GM12874 (cell line): Measurements from ENCODE around the gene ACAN.

Experiments used
- TF ChIP-seq, protein P1 (sequence below): IDR thresholded peaks from 2 replicates; pipeline ENCODE4 v1.5.1; 2011; ENCODE audit warnings: low read depth, mild to moderate bottlenecking, control low read depth, low read length, moderate library complexity; ENCODE audit not compliant: insufficient read depth

Gene ACAN

GRCh38 chr15:88834211-88834812 lies 31.1 kb downstream of the ACAN start:
- TF ChIP-seq, protein P1, sequence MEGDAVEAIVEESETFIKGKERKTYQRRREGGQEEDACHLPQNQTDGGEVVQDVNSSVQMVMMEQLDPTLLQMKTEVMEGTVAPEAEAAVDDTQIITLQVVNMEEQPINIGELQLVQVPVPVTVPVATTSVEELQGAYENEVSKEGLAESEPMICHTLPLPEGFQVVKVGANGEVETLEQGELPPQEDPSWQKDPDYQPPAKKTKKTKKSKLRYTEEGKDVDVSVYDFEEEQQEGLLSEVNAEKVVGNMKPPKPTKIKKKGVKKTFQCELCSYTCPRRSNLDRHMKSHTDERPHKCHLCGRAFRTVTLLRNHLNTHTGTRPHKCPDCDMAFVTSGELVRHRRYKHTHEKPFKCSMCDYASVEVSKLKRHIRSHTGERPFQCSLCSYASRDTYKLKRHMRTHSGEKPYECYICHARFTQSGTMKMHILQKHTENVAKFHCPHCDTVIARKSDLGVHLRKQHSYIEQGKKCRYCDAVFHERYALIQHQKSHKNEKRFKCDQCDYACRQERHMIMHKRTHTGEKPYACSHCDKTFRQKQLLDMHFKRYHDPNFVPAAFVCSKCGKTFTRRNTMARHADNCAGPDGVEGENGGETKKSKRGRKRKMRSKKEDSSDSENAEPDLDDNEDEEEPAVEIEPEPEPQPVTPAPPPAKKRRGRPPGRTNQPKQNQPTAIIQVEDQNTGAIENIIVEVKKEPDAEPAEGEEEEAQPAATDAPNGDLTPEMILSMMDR, result peak; percentile 68

DNA sequence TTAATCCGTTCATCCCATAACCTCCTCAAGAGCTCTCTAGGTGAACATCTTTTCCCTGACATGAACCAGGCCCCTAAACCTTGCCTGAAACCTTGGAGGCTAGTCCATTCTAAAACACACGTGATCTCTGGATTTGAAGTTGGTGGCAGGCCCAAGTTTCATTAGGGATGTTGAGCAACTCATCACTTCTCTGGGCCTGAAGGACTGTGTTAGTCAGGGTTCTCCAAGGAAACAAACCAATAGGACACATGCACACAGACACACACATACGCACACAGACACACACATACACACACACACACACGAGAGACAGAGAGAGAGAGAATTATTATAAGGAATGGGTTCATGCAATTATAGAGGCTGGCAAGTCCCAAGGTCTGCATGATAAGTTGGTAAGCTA lies 31.9 kb downstream of the ACAN start:
- TF ChIP-seq, protein P1, result no peak

DNA sequence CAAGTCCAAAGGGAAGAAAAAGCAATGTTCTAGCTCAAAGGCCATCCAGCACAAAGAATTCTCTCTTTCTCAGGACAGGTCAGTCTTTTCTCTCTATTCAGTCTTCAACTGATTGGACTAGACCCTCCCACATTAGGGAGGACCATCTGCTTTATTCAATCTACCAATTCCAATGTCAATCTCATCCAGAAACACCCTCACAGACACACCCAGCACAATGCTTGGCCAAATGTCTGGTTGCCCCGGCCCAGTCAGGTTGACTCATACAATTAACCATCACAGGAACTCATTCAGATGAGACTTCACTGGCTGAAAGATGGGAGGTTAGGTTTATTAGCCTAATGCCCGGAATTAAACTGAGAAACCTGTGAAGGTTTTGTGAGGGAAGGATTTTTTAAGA lies 32.4 kb downstream of the ACAN start:
- TF ChIP-seq, protein P1, result no peak

- TF ChIP-seq, protein P1, result no peak
Measured at GRCh38 chr15:88838667-88839066, 35.4 kb downstream of the ACAN start.

DNA sequence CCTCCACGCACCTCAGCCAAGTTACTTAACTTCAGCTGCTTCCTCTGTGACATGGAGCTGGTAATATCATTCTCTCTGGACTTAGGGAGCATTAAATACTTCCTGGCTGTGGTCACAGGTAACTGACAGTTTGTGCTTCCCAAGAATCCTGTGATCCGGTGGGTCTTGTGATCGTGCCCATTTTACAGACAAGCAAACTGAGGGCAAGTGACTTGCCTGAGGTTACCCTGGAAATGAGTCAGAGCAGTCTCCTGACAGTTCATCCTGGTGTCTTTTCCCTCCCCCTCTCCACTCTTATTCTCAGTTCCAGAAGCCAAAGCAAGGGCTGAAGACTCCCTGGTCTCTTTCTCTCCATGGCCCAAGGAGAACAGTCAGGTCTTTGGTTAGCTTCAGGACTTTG lies 35.9 kb downstream of the ACAN start:
- TF ChIP-seq, protein P1, result no peak

DNA sequence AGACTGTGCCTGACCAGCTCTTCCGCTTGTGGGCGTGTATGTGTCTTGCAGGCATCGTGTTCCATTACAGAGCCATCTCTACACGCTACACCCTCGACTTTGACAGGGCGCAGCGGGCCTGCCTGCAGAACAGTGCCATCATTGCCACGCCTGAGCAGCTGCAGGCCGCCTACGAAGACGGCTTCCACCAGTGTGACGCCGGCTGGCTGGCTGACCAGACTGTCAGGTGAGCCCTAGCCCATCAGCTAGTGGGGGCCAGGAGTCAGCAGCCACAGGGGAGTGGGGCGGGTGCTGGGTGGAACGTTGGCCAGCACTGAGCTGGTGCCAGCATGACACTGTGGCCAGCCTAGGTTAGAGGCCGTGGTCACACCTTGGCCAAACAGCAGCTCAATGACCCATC lies 36.7 kb downstream of the ACAN start:
- TF ChIP-seq, protein P1, result no peak

DNA sequence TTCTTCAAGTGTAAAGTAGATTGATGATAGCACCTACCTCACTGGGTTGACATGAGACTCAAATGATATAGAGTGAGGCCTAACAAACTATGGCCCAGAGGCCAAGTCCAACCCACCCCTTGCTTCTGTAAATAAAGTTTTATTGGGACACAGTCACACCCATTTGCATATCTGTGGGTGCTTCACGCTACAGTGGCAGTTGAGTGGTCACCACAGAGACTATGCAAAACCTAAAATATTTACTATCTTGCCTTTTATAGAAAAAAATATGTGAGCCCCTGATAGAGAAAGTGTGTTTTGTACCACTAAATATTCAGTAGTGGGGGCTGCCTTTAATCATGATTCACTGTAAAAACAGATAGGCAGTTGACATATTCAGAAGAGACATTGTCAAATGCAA lies 38.0 kb downstream of the ACAN start:
- TF ChIP-seq, protein P1, result no peak
